ENCODE measurements around the gene PTPRU.

PTPRU gene

GRCh38 chr1:29360768-29361167 is 124.4 kb downstream of the PTPRU start:
- Histone ChIP-seq H3K9ac (ENCODE audit: insufficient read length, low read depth) (no peak overlapping the region), H3K4me3 (ENCODE audit: insufficient read length, low read depth) (no peak overlapping the region), H3K36me3 (ENCODE audit: insufficient read depth, insufficient read length, low read length) (no peaks in the 10 kb centered on the region), H3K27me3 (ENCODE audit: insufficient read depth, insufficient read length) (no peaks in the 10 kb centered on the region), H3K4me1 (ENCODE audit: insufficient read depth, insufficient read length) (no peaks in the 10 kb centered on the region), H3K9me3 (ENCODE audit: insufficient read depth, low read length) (no peaks in the 10 kb centered on the region)
- no peak for TF ChIP-seq YY1 (IDR thresholded peaks at IDR 0.05; ENCODE audit: insufficient read depth, insufficient read length)
- no peak for TF ChIP-seq SUZ12 (IDR thresholded peaks at IDR 0.05; ENCODE audit: extremely low read depth, insufficient read depth, insufficient read length)
- no peak for TF ChIP-seq ZNF274 (IDR thresholded peaks at IDR 0.05; ENCODE audit: low read depth, low read length)
- no peak for DNase-seq (ENCODE audit: low read depth, low spot score)

GRCh38 chr1:29361686-29362085 is 125.4 kb downstream of the PTPRU start:
- H3K36me3 ChIP-seq (ENCODE audit: insufficient read depth, insufficient read length, low read length): no peaks in the 10 kb centered on the region
- no peak for TF ChIP-seq SUZ12 (IDR thresholded peaks at IDR 0.05; ENCODE audit: extremely low read depth, insufficient read depth, insufficient read length)
- TF ChIP-seq YY1 (IDR thresholded peaks at IDR 0.05; ENCODE audit: insufficient read depth, insufficient read length): no peak
- TF ChIP-seq ZNF274 (IDR thresholded peaks at IDR 0.05; ENCODE audit: low read depth, low read length): no peak
- H3K27me3 ChIP-seq (ENCODE audit: insufficient read depth, insufficient read length): no peaks in the 10 kb centered on the region
- no peak for DNase-seq (ENCODE audit: low read depth, low spot score)
- no peak overlapping the region for H3K4me3 ChIP-seq (ENCODE audit: insufficient read length, low read depth)
- no peak overlapping the region for H3K9ac ChIP-seq (ENCODE audit: insufficient read length, low read depth)
- H3K4me1 ChIP-seq (ENCODE audit: insufficient read depth, insufficient read length): no peaks in the 10 kb centered on the region
- H3K9me3 ChIP-seq (ENCODE audit: insufficient read depth, low read length): no peaks in the 10 kb centered on the region

- Histone ChIP-seq H3K27me3 (ENCODE audit: insufficient read depth, insufficient read length) (no peaks in the 10 kb centered on the region), H3K9me3 (ENCODE audit: insufficient read depth, low read length) (no peaks in the 10 kb centered on the region)
These were observed 125.8 kb downstream of the PTPRU start for GRCh38 chr1:29362116-29362515.

GRCh38 chr1:29362764-29363163 is 126.4 kb downstream of the PTPRU start:
- Histone ChIP-seq H3K36me3 (ENCODE audit: insufficient read depth, insufficient read length, low read length) (no peaks in the 10 kb centered on the region), H3K9me3 (ENCODE audit: insufficient read depth, low read length) (no peaks in the 10 kb centered on the region), H3K9ac (ENCODE audit: insufficient read length, low read depth) (no peak overlapping the region), H3K27me3 (ENCODE audit: insufficient read depth, insufficient read length) (no peaks in the 10 kb centered on the region), H3K4me3 (ENCODE audit: insufficient read length, low read depth) (no peak overlapping the region), H3K4me1 (ENCODE audit: insufficient read depth, insufficient read length) (no peaks in the 10 kb centered on the region)
- no peak for DNase-seq (ENCODE audit: low read depth, low spot score)
- TF ChIP-seq YY1 (IDR thresholded peaks at IDR 0.05; ENCODE audit: insufficient read depth, insufficient read length): no peak
- no peak for TF ChIP-seq ZNF274 (IDR thresholded peaks at IDR 0.05; ENCODE audit: low read depth, low read length)
- no peak for TF ChIP-seq SUZ12 (IDR thresholded peaks at IDR 0.05; ENCODE audit: extremely low read depth, insufficient read depth, insufficient read length)

More at GRCh38 chr1:29362116-29362515, 125.8 kb downstream of the PTPRU start:
- Histone ChIP-seq H3K36me3 (ENCODE audit: insufficient read depth, insufficient read length, low read length) (no peaks in the 10 kb centered on the region), H3K4me1 (ENCODE audit: insufficient read depth, insufficient read length) (no peaks in the 10 kb centered on the region), H3K9ac (ENCODE audit: insufficient read length, low read depth) (no peak overlapping the region), H3K4me3 (ENCODE audit: insufficient read length, low read depth) (no peak overlapping the region)
- TF ChIP-seq SUZ12 (IDR thresholded peaks at IDR 0.05; ENCODE audit: extremely low read depth, insufficient read depth, insufficient read length) (no peak), YY1 (IDR thresholded peaks at IDR 0.05; ENCODE audit: insufficient read depth, insufficient read length) (no peak), ZNF274 (IDR thresholded peaks at IDR 0.05; ENCODE audit: low read depth, low read length) (no peak)
- DNase-seq (ENCODE audit: low read depth, low spot score): no peak

GRCh38 chr1:29363536-29363935 is 127.2 kb downstream of the PTPRU start:
- Histone ChIP-seq H3K9me3 (ENCODE audit: insufficient read depth, low read length) (no peaks in the 10 kb centered on the region), H3K9ac (ENCODE audit: insufficient read length, low read depth) (no peak overlapping the region), H3K4me3 (ENCODE audit: insufficient read length, low read depth) (no peak overlapping the region), H3K36me3 (ENCODE audit: insufficient read depth, insufficient read length, low read length) (no peaks in the 10 kb centered on the region), H3K4me1 (ENCODE audit: insufficient read depth, insufficient read length) (no peaks in the 10 kb centered on the region), H3K27me3 (ENCODE audit: insufficient read depth, insufficient read length) (no peaks in the 10 kb centered on the region)
- DNase-seq (ENCODE audit: low read depth, low spot score): no peak
- TF ChIP-seq YY1 (IDR thresholded peaks at IDR 0.05; ENCODE audit: insufficient read depth, insufficient read length) (no peak), ZNF274 (IDR thresholded peaks at IDR 0.05; ENCODE audit: low read depth, low read length) (no peak), SUZ12 (IDR thresholded peaks at IDR 0.05; ENCODE audit: extremely low read depth, insufficient read depth, insufficient read length) (no peak)

- no peaks in the 10 kb centered on the region for H3K4me1 ChIP-seq (ENCODE audit: insufficient read depth, insufficient read length)
- no peak overlapping the region for H3K9ac ChIP-seq (ENCODE audit: insufficient read length, low read depth)
- H3K4me3 ChIP-seq (ENCODE audit: insufficient read length, low read depth): no peak overlapping the region
- TF ChIP-seq YY1 (IDR thresholded peaks at IDR 0.05; ENCODE audit: insufficient read depth, insufficient read length) (no peak), ZNF274 (IDR thresholded peaks at IDR 0.05; ENCODE audit: low read depth, low read length) (no peak), SUZ12 (IDR thresholded peaks at IDR 0.05; ENCODE audit: extremely low read depth, insufficient read depth, insufficient read length) (no peak)
- H3K27me3 ChIP-seq (ENCODE audit: insufficient read depth, insufficient read length): no peaks in the 10 kb centered on the region
- no peaks in the 10 kb centered on the region for H3K36me3 ChIP-seq (ENCODE audit: insufficient read depth, insufficient read length, low read length)
- no peak for DNase-seq (ENCODE audit: low read depth, low spot score)
- no peaks in the 10 kb centered on the region for H3K9me3 ChIP-seq (ENCODE audit: insufficient read depth, low read length)
These were observed 127.9 kb downstream of the PTPRU start for GRCh38 chr1:29364101-29364678.

GRCh38 chr1:29365906-29366670 is 129.8 kb downstream of the PTPRU start:
- TF ChIP-seq SUZ12 (IDR thresholded peaks at IDR 0.05; ENCODE audit: extremely low read depth, insufficient read depth, insufficient read length) (no peak), YY1 (IDR thresholded peaks at IDR 0.05; ENCODE audit: insufficient read depth, insufficient read length) (no peak), ZNF274 (IDR thresholded peaks at IDR 0.05; ENCODE audit: low read depth, low read length) (no peak)
- no peak for DNase-seq (ENCODE audit: low read depth, low spot score)
- H3K27me3 ChIP-seq (ENCODE audit: insufficient read depth, insufficient read length): no peaks in the 10 kb centered on the region
- H3K9ac ChIP-seq (ENCODE audit: insufficient read length, low read depth): no peak overlapping the region
- H3K9me3 ChIP-seq (ENCODE audit: insufficient read depth, low read length): no peaks in the 10 kb centered on the region
- H3K36me3 ChIP-seq (ENCODE audit: insufficient read depth, insufficient read length, low read length): no peaks in the 10 kb centered on the region
- peaks cover 6% of the 10 kb centered on the region for H3K4me1 ChIP-seq (ENCODE audit: insufficient read depth, insufficient read length)
- no peak overlapping the region for H3K4me3 ChIP-seq (ENCODE audit: insufficient read length, low read depth)
